Testis (tissue), 2 donors: ENCODE results near the gene IPO4.

Experiments used
- CTCF ChIP-seq, 3 experiments: fragments of 450-650 bp in 2 of 3; fragments of 200-600 bp in 1 of 3; sonication (generic) in 1 of 3; IDR thresholded peaks; one replicate each; pipeline ENCODE4 v1.5.1; 2016 to 2019; ENCODE audit warnings: antibody characterized with exemption in 3 of 3, mild to moderate bottlenecking in 2 of 3, moderate library complexity in 1 of 3
- POLR2A ChIP-seq: fragments of 450-650 bp; IDR thresholded peaks from one replicate; pipeline ENCODE4 v1.6.1; 2017; ENCODE audit warnings: antibody characterized with exemption, mild to moderate bottlenecking, moderate library complexity

GRCh38 chr14:24172261-24172860 lies 16.3 kb downstream of the IPO4 start:
- TF ChIP-seq CTCF (IDR thresholded peaks at IDR 0.05) (no peak), POLR2A (no peak)
